K562 (cell line): ENCODE measurements around the gene ACSS1. TPM values are rescaled to one million over a fixed set of nuclear protein-coding genes. Genes with fewer than 3 reads are reported as not detected.

Source experiments
- ATF2 ChIP-seq: sonication (generic); formaldehyde crosslinking; IDR thresholded peaks from 2 replicates; pipeline ENCODE4 v1.8.1; 2022; ENCODE audit warnings: missing genetic modification reagents
- FOXA3 ChIP-seq, 2 experiments: fragments of 450-650 bp in 1 of 2; sonication (generic) in 1 of 2; formaldehyde crosslinking; IDR thresholded peaks in 1 of 2; conservative IDR thresholded peaks in 1 of 2; 2 replicates each; pipeline versions ENCODE4 v1.4.0 to v1.8.0; 2020 to 2022; ENCODE audit warnings: mild to moderate bottlenecking in 2 of 2, missing genetic modification reagents in 1 of 2
- IFI16 ChIP-seq: fragments of 250-450 bp; sonication (Bioruptor Pico); IDR thresholded peaks from 2 replicates; pipeline ENCODE4 v2.1.2; 2022; ENCODE audit warnings: mild to moderate bottlenecking, inconsistent platforms
- MBD1 ChIP-seq: fragments of 250-450 bp; sonication (Bioruptor Pico); IDR thresholded peaks from 2 replicates; pipeline ENCODE4 v1.8.0; 2022; ENCODE audit warnings: inconsistent platforms
- MCM2 ChIP-seq: fragments of 450-650 bp; IDR thresholded peaks from 2 replicates; pipeline ENCODE4 v1.6.1; 2017; ENCODE audit warnings: low read depth, mild to moderate bottlenecking
- NCOA2 ChIP-seq, 2 experiments: fragments of 450-650 bp; IDR thresholded peaks; 2 replicates each; pipeline ENCODE4 v1.6.1; 2018; ENCODE audit warnings: mild to moderate bottlenecking in 2 of 2, moderate library complexity in 1 of 2; ENCODE audit not compliant: partially characterized antibody in 2 of 2
- ZMIZ1 ChIP-seq, 2 experiments: fragments of 150-350 bp in 1 of 2; IDR thresholded peaks; 2 replicates each; pipeline ENCODE4 v1.6.1; 2012 to 2016; ENCODE audit warnings: low read depth in 2 of 2, low read length in 2 of 2, mild to moderate bottlenecking in 1 of 2, moderate library complexity in 1 of 2
- ZNF384 ChIP-seq: IDR thresholded peaks from 2 replicates; pipeline ENCODE4 v1.6.1; 2012; ENCODE audit warnings: low read depth, low read length, improper control_type of control experiment
- ZNF589 ChIP-seq: fragments of 200-800 bp; sonication (Bioruptor generic); IDR thresholded peaks from 2 replicates; pipeline ENCODE4 v1.6.1; 2016; ENCODE audit warnings: low read depth, missing genetic modification characterization, missing compliant biosample characterization
- polyA plus RNA-seq, 8 experiments: library from polyadenylated mRNA; depleted of rRNA in 4 of 8; stranded (reverse) in 5 of 8; unstranded in 3 of 8; fragments of >200 nt; fragmentation: Nextera tagmentation in 2 of 8; fragmentation: Illumina TruSeq in 1 of 8; extraction: Ambion mirVana in 2 of 8; extraction: Trizol in 1 of 8; gene quantifications; 2 replicates each; pipeline versions ENCODE4 v1.2.1 to v1.2.3, GENCODE V29; 2011 to 2014; ENCODE audit warnings: inconsistent platforms in 1 of 8, missing spikeins in 1 of 8
- total RNA-seq, 7 experiments: library from RNA; depleted of rRNA in 6 of 7; stranded (reverse); fragments of >200 nt in 6 of 7; fragmentation: Illumina TruSeq in 2 of 7; extraction: Trizol in 2 of 7; gene quantifications; 2 replicates each; pipeline versions ENCODE4 v1.2.1 to v1.2.3, GENCODE V29; 2011 to 2021; ENCODE audit warnings: low replicate concordance in 1 of 7

The ACSS1 gene
- total and polyA plus RNA-seq, 9 of the 15 experiments (the other 6 are each of a cell fraction or from before 2014, with no cell fraction given): 0.07 to 2.1 (median 0.27) TPM; not detected in 3

GRCh38 chr20:25020901-25021301, 37.0 kb downstream of the ACSS1 start (continued):
- TF ChIP-seq MCM2 (no peak), IFI16 (CRISPR knock-in tag) (no peak), ZNF589 (CRISPR knock-in tag) (no peak), ZNF384 (no peak), ATF2 (no peak), FOXA3 (CRISPR knock-in tag; conservative IDR thresholded peaks at IDR 0.05 in 1 of 2, IDR thresholded peaks at IDR 0.05 in 1 of 2) (no peak), MBD1 (no peak), ZMIZ1 (IDR thresholded peaks at IDR 0.05; ENCODE audit: low read depth in 2 of 2, low read length in 2 of 2) (no peak), NCOA2 (IDR thresholded peaks at IDR 0.05; ENCODE audit: partially characterized antibody in 2 of 2) (no peak)
